Pons (tissue), 1 donor: ENCODE measurements around the gene RPA3.

Experiments
- DNase-seq: peaks from one replicate; pipeline ENCODE4 v3.0.0-alpha.2; 2016; ENCODE audit warnings: low spot score

Gene RPA3

DNA sequence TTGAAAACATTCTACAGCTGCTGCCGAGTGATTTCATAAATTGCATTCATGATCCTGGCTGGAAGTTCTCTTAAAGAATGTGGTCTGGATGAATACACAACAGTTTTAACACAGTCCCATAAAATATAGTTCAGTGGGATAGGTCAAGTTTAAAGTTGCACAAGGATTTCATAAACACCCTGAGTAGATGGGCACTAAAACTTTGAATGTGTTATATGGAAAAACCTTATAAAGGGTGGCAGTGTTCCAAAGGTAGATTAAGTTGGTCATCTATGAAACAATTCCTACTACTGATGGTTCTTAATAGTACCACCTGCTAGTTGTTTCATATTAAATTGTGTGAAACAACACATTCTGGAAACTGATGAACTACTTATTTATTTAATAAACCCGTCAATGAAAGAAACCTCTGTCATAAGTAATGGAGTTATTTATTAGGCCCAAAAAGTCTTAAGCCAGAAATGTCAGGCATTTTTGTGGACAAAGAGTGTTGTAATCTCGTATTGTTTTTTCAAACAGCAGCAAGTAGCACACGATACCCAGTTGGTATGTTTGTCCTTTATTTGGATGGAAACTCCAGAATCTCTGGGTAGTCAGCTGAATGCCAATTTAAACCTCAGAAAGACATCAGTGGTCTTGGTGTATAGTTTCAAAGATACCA lies 14.3 kb upstream of the RPA3 start:
- DNase-seq, result no peak

- no peak for DNase-seq
Observed at GRCh38 chr7:7731732-7732131, 13.3 kb upstream of the RPA3 start.

DNA sequence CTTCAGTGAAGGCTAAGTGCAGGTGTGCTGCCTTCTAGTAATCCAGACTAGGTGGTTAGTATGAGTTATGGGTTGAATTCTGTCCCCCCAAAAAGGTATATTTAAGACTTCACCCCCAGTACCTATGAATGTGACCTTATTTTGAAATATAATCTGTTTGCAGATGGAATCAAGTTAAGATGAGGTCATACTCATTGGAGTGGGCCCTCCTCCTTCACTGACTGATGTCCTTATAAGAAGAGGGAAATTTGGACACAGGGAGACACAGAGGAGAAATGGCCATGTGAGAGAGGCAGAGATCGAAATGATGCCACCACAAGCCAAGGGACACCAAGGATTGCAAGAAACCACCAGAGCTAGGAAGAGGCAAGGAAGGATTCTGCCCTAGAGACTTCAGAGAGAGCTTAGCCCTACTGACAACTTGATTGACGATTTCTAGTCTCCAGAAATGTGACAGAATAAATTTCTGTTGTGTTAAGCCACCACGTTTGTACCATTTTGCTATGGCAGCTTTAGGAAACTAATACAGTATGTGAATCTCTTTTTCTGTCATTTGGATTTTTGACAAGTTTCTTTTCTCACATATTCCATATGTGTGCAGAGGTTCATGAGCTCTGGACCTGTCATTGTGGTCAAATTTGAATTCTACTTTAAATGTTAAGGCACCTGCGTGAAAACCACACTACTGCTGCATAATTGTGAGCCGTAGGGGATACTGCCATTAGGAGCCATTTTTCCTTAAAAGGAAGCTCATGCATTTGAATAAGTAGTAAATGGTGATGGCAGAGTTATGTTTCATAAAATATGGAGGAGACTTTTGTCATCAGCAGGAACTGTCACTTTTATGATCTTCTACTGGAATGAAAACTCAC lies 2.6 kb upstream of the RPA3 start:
- no peak for DNase-seq

- no peak for DNase-seq
Observed at GRCh38 chr7:7720193-7720592, 1.8 kb upstream of the RPA3 start.

- DNase-seq, result peak; percentile 66
Observed at GRCh38 chr7:7719236-7719635, 829 bp upstream of the RPA3 start.

- DNase-seq, result no peak
Observed at GRCh38 chr7:7713730-7714129, 4.7 kb downstream of the RPA3 start.

GRCh38 chr7:7710469-7710868 lies 7.9 kb downstream of the RPA3 start:
- DNase-seq, result no peak

DNA sequence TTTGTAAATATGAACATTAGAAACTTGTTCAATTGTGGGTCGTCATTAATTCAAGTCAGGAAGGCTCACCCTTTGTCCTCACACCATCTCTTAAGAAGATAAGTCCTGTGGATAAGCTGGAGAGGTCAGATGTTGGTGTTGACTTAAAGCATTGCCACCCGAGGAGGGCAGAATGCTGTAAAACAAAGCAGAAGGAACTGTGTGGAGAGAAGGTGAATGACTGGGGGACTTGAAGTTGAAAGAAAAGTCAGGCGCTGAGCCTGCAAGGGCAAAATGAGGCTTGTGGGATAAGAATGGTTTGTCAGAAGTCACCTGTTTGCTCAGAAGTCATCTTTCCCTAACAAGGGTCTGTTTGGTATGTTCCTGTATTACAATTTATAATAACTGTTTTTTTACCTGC lies 9.1 kb downstream of the RPA3 start:
- no peak for DNase-seq

DNA sequence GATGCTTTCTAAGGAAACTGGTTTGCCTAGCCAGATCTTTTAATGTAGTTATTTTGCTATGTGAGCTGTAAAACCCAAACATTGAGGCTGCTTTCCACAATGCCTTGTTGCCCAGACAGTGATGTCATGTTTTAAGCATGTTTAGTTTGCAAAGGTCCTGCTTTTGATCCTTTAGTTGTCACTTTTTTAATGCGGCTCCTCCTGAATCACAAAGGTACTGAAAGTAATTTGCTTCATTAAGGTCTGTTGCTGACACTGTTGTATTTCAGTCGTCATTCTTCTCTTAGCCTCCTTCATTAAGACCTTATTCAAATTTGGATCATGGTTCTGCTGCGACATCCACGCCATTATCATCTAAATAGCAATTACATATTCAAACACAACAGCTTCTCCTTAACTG lies 10.6 kb downstream of the RPA3 start:
- no peak for DNase-seq

DNA sequence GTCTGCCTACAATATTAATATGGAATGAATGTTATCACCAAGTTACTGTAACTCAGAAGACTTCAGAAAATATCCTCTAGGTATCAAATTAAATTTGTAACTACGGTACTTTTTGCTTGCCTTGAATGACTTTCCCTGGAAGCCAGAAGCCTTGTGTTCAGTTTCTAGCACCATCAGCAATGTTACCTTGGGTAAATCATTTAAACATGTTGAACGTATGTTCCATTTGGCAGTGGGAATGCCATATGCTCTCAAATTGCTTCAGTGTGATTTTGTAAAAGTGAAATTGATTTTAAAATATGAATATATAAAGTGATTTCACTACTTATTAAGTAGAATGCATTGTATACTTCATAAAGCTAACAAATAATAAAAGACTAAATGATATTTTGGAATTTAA lies 11.2 kb downstream of the RPA3 start:
- no peak for DNase-seq

GRCh38 chr7:7706556-7707172 lies 11.7 kb downstream of the RPA3 start:
- DNase-seq, result no peak

DNA sequence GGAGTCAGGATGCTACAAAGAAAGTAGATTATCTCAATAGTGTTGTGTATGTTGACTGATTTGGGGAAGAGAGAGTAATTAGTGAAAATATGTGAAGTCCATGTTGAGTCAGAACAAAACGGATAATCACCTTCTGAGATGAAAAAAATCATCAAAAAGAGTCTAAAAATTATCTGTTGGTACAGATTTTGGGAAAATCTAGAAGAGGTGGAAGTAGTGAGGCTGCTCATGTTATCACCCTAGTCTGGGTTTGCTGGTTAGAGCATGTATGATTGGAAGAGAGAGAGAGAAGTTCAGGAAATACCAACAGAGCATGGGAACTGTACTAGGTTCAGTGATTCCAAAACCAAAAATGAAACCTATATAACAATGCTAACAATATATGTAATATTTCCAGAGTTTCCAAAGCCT lies 12.3 kb downstream of the RPA3 start:
- DNase-seq, result no peak

- no peak for DNase-seq
Observed at GRCh38 chr7:7705318-7705717, 13.1 kb downstream of the RPA3 start.

DNA sequence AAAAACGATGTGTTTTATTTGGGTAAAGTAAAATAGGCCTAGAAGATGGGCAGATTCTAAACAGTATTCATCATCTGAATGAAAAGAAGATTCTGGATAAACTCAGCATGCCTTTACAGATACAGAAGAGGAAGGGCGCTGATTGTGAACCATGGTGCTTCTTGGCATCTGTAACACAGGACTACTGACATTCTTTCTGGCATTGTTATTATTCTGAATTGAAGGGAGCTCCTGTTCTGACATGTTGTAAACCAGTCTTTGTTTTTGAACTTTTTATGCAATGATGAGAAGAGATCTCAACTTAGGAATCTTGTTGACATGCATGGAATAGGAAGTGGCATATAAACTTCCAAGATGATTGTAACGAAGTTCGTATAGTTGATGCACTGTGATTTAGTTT lies 13.5 kb downstream of the RPA3 start:
- DNase-seq, result no peak

- DNase-seq, result no peak
Observed at GRCh38 chr7:7703427-7703826, 15.0 kb downstream of the RPA3 start.

DNA sequence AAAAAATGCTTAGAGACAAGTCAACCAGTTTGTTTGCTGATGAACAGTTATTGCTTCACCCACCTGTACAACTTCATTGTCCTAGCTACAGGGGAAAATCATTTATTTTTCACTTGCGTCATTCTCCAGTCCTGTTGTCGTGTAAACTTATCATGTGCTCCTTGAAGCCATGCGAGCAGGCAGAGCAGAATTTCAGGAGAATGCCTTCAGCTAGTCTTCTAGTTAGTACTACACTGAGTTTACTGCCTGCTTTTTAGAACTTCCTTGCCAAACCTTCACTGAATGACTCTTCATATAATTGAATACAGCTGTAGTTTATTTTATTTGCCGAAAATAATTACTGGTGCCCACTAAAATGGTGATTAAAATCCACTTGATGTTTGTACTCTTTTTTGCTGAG lies 15.6 kb downstream of the RPA3 start:
- DNase-seq, result no peak

GRCh38 chr7:7701527-7701926 lies 16.9 kb downstream of the RPA3 start:
- DNase-seq, result no peak

DNA sequence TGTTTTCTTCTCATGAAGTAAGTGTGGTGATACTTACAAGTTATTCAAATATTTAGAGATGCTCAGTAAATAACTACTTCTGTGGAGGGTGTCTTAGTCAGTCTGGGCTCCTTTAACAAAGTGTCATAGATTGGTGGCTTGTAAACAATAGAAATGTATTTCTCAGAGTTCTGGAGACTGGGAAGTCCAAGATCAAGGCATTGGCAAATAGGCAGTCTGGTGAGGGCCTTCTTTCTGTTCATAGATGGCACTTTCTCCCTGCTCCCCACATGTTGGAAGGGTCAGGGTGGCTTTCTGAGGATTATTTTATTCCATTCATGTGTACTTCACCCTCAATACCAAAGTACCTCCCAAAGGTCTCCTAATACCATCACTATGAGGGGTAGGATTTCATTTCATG lies 18.4 kb downstream of the RPA3 start:
- no peak for DNase-seq

DNA sequence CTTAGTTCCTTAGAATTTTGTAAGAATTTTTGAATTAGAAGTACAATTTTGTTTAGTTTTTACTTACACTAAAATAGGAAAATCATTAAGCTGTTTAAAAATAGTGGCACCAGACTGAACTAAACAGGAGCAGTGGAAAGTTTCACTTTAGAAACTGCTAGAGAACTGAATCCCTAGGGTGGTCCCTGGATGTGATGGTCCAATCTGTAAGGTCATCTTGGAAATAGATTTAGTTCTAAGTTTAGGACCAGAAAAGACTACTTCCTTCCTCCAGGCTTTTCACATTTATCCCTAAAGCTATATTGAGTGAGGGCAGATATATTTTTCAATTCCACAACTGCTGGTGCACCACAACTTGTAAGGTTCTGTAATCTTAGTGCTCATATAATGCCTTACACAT lies 19.0 kb downstream of the RPA3 start:
- DNase-seq, result no peak

DNA sequence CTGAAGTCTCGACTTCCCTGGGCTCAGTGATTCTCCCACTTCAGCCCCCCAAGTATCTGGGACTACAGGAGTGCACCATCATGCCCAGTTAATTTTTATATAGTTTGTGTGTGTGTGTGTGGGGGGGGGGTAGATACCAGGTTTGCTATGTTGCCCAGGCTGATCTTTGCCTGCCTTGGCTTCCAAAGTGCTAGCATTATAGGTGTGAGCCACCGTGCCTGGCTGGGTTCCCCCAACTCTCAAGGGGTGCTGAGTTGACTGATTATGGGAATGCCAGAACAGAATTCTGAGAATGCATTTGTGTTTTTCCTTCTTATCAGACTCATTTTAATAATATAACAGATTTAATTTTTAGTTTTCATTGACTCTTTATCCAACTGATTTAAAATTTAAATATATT lies 19.5 kb downstream of the RPA3 start:
- no peak for DNase-seq

DNA sequence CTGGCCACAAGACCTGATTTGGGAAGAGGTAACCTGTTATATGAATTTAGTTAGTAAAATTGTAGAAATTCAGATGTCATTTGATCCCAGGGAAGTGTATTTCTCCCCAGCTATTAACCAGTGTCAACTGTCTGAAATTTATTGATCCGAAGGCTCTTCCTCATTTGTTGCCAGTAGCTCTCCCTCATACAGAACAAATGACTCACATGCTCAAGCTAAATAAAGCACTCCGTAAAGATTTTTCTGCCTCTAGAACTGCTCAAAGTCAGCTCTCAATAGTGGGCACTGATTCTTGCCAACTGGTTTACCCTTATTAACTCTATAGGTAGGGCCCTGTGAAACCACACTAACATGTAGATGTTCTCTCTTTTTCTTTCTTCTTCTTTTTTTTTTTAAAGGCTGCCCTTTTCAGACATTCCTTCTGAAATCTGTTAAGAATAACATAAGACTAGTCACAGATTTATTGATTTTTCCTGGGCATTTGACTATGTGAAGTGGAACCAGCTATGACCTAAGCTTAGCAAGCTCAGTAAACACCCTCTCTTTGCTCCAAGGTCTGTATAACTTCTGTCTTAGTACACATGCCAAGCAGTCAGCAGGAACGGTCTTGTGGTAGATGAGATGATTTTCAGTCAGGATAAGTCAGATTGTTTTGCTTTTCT lies 21.8 kb downstream of the RPA3 start:
- no peak for DNase-seq

DNA sequence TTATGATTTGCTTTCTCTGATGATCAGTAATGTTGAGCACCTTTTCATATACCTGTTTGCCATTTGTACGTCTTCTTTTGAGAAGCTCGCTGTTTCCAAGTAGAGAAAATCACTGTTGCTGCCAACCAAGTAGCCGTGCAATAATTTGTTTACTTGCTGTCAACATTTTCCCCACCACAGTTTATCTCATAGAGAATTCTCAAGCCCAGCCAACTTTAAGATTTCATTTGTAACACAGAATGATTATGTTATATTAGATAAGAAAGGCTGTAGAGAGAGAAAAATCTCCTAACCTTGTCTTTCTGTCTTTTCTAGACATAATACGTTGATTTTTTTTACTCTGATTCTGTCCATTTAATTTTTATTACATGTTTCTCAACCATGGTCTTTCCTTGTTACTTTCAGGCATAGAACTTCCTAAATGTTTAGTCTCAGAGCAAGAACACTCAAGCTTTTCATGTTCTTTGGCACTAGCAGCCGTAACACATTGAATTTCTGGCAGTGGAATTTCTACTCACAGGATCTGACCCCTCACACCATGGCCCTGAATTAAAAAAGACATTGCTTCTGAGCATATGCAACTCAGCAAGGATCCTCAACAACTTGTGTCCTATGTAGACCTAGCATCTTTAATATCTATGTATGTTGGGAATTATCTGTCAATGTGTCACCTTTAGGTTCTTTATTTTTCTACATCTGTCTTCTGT lies 23.1 kb downstream of the RPA3 start:
- peak; percentile 59 for DNase-seq
